Activated CD8-positive, alpha-beta memory T cell treated with anti-CD3 and anti-CD28 coated beads, Interleukin-2, amount 50 U/mL, for 1 hour (primary cell): ENCODE measurements around the gene RMRP.

Experiments
- DNase-seq: peaks from one replicate; pipeline ENCODE4 v3.0.0-alpha.2; 2020; ENCODE audit errors: extremely low read depth

The RMRP gene

DNA sequence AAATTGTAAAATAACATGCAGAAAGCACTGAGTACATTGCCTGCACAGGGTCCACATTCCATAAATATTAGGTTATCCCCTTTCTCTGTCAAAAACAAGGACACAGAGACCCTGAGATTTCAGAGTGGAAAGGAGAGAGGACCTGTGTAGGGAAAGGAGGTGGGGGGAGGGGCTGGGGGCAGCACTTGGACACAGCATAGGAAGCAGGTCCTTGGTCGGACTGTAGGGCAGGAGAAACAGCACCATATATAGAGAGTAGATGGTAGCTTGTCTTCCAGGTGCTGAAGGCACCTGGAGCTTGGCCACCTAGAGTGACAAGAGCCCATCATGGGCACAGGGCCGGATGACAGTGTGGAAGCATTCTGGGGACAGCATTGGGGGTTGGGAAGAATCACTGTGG lies 29.5 kb upstream of the RMRP start:
- no peak for DNase-seq

DNA sequence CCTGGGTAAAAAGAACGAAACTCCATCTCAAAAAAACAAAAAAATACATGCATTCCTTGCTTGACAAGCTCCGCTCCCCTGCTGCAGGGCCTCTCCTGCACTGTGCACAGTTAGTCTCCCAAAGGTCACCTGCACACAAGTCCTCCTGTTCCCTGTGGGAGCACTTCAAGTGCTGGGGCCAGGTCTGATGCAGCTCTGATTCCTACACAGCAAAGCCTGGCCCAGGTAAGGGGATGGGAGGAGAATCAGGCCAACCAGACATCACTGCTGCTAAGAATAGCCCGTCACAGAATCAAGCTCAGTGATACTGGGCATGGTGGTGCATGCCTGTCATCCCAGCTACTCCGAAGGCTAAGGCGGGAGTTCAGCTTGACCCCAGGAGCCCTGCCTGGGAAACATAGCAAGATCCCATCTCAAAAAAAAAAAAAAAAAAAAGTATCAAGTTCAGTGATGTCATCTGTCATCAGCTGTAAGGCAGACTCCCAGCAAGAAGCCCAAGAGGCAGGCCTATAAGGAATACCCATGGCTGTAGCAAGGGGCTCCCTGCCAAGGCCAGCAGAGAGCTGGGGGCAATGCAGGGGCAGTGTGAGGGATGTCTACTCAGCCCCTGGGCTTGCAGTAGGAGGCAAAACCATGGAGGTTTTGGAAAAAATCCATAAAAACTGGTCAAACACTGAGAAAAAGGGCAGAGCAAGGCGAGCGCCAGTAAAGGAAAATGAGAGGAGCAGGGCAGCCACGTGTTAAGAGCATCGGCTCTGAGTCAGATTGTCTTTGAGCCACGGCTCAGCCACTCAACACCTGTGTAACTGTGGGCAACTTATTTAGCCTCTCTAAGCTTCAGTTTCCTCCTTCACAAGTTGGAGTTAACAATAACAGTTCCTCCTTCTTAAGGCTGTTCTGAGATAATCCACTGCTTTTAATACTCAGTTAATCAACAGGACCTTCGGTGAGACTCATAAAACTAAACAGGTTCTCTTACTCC lies 28.7 kb upstream of the RMRP start:
- DNase-seq, result no peak

GRCh38 chr9:35685506-35685905 lies 27.7 kb upstream of the RMRP start:
- DNase-seq, result no peak

- no peak for DNase-seq
Measured at GRCh38 chr9:35684921-35685320, 27.1 kb upstream of the RMRP start.

GRCh38 chr9:35683323-35683722 lies 25.5 kb upstream of the RMRP start:
- DNase-seq, result no peak

DNA sequence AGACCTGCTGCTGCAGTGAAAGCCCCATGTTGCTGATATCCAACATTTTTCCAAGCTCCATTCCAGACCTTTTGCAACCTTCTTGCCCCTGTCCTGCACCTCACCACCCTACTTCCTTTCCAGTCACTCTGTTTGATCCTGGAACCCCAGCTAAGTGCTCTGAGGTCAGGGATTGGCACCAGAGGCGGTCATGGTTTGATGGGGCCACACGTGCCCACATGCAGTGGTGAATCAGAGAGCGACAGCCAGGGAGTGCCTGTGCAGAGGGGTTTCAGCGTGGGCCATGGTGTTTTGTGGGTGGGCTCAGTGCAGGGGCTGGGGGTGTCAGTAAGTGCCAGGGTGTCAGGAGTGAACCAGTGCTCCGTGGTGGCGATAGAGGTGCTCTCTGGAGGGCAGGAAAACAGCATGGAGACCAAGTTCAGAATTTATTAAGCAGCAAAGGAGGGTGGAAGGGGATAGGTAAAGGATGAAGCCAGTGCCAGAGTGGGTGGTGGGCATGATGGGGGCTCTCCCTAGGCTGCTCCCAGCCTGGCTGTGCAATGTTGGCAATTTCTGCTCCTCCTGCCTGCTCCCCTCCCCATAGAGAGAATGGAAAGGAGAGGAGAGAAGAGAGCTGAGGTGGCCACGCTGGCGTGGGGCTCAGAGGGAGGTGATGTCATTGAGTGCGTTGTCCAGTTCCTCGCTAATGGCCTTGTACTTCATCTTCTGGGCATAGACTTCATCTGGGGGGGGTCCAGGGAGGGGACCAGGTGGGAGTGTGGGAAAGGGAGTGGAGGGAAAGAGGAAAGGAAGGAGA lies 24.9 kb upstream of the RMRP start:
- DNase-seq, result no peak

- DNase-seq, result no peak
Measured at GRCh38 chr9:35682051-35682450, 24.2 kb upstream of the RMRP start.

GRCh38 chr9:35681341-35682002 lies 23.7 kb upstream of the RMRP start:
- no peak for DNase-seq

DNA sequence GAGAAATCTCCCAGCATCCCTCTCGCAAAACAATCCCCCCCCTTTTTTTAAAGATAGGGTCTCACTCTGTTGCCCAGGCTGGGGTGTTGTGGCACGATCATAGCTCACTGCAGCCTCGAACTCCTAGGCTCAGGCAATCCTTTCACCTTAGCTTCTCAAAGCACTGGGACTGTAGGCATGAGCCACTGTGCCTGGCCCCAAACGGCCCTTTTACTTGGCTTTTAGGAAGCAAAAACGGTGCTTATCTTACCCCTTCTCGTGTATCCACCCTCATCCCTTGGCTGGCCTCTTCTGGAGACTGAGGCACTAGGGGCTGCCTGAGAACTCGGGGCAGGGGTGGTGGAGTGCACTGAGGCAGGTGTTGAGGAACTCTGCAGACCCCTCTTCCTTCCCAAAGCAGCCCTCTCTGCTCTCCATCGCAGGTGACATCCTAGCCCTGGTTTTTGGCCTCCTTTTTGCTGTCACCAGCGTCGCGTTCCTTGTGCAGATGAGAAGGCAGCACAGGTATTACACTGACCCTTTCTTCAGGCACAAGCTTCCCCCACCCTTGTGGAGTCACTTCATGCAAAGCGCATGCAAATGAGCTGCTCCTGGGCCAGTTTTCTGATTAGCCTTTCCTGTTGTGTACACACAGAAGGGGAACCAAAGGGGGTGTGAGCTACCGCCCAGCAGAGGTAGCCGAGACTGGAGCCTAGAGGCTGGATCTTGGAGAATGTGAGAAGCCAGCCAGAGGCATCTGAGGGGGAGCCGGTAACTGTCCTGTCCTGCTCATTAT lies 22.7 kb upstream of the RMRP start:
- no peak for DNase-seq

DNA sequence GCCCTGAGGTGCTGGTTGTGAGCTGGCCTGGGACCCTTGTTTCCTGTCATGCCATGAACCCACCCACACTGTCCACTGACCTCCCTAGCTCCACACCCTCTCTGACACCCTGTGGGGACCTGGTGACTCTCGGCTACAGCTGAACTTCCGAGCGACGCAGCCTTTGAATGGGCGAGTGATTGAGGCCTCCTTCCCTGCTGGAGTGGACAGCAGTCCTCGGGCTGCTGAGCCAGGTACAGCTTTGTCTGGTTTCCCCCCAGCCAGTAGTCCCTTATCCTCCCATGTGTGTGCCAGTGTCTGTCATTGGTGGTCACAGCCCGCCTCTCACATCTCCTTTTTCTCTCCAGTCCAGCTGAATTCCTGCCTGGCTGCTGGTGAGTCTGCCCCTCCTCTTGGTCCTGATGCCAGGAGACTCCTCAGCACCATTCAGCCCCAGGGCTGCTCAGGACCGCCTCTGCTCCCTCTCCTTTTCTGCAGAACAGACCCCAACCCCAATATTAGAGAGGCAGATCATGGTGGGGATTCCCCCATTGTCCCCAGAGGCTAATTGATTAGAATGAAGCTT lies 22.0 kb upstream of the RMRP start:
- no peak for DNase-seq

DNA sequence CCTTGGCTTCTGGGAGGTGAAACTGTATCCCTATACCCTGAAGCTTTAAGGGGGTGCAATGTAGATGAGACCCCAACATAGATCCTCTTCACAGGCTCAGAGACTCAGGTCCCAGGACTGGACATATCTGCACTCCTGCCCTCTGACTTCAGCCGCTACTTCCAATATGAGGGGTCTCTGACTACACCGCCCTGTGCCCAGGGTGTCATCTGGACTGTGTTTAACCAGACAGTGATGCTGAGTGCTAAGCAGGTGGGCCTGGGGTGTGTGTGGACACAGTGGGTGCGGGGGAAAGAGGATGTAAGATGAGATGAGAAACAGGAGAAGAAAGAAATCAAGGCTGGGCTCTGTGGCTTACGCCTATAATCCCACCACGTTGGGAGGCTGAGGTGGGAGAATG lies 21.3 kb upstream of the RMRP start:
- no peak for DNase-seq

DNA sequence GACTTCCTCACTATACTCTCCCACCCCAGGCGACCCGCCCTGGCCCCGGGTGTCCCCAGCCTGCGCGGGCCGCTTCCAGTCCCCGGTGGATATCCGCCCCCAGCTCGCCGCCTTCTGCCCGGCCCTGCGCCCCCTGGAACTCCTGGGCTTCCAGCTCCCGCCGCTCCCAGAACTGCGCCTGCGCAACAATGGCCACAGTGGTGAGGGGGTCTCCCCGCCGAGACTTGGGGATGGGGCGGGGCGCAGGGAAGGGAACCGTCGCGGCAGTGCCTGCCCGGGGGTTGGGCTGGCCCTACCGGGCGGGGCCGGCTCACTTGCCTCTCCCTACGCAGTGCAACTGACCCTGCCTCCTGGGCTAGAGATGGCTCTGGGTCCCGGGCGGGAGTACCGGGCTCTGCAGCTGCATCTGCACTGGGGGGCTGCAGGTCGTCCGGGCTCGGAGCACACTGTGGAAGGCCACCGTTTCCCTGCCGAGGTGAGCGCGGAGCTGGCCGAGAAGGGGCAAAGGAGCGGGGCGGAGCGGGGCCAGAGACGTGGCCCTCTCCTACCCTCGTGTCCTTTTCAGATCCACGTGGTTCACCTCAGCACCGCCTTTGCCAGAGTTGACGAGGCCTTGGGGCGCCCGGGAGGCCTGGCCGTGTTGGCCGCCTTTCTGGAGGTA lies 18.0 kb upstream of the RMRP start:
- no peak for DNase-seq

- DNase-seq, result no peak
Measured at GRCh38 chr9:35675204-35675603, 17.4 kb upstream of the RMRP start.

GRCh38 chr9:35674025-35674361 lies 16.2 kb upstream of the RMRP start:
- no peak for DNase-seq

- no peak for DNase-seq
Measured at GRCh38 chr9:35673132-35674024, 15.6 kb upstream of the RMRP start, which contains the start of gene CA9. TSS of gene CA9 (plus strand) at chr9:35673928. CDS start at chr9:35673960, 32 bp downstream.

- no peak for DNase-seq
Measured at GRCh38 chr9:35669331-35670145, 11.7 kb upstream of the RMRP start.

GRCh38 chr9:35667939-35668338 lies 10.1 kb upstream of the RMRP start:
- no peak for DNase-seq

DNA sequence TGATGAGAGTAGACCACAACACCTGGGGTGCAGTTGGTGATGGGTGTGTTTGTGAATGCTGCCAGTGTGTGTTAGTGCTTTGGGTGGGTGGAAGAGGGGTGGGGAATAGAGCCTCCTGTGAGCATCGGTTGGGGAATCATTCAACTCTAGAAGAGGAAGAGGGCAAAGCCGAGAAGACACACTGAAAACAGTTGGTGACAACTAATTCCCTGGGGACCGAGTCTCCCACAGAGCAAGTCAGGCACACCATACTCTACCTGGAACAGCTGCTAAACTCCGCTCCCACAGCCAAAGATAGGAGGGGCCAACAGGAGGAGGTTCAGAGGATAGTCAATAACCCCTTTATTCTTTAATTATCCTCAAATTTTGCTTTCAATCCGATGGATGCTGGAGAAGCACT lies 8.7 kb upstream of the RMRP start:
- DNase-seq, result no peak

DNA sequence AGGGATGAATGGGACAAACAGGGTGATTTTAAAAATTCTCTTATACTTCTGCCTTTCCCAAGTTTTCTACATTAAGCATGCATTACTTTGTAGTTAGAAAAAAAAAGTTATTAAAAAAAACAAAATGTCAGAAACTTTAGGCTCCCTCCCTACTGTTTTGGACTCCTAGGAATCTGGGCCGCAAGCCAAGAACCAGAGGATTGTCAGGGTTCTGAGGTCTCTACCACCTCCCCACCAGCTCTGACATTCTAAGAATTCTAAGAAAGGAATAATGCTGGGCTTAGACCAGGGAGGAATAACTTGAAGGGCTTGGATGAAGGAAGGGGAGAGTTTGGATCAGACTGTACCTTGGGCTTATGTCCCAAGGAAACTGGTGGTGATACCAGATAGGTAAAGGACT lies 8.2 kb upstream of the RMRP start:
- DNase-seq, result no peak
